H1 (cell line): ENCODE data around the gene ZNF652. TPM values are rescaled to one million over a fixed set of nuclear protein-coding genes. Genes with fewer than 3 reads are reported as not detected.

Experiments
- CHD7 ChIP-seq: fragments of 300-600 bp; sonication (generic); IDR thresholded peaks from 2 replicates; pipeline ENCODE4 v1.7.1; 2012; ENCODE audit warnings: low read length, moderate library complexity, mild to moderate bottlenecking, inconsistent platforms; ENCODE audit not compliant: insufficient replicate concordance
- NANOG ChIP-seq: IDR thresholded peaks from 2 replicates; pipeline ENCODE4 v1.6.1; 2011; ENCODE audit warnings: low read length, low read depth, mild to moderate bottlenecking, inconsistent platforms; ENCODE audit not compliant: insufficient read depth, poor library complexity, severe bottlenecking
- RBBP5 ChIP-seq: IDR thresholded peaks from 2 replicates; pipeline ENCODE4 v1.7.1; 2012; ENCODE audit warnings: low read depth, mild to moderate bottlenecking, inconsistent platforms, low read length, moderate library complexity, borderline replicate concordance
- RFX5 ChIP-seq: IDR thresholded peaks from 2 replicates; pipeline ENCODE4 v1.6.1; 2011; ENCODE audit warnings: low read depth, low read length, improper control_type of control experiment, borderline replicate concordance
- SIRT6 ChIP-seq: IDR thresholded peaks from one replicate; pipeline ENCODE4 v1.7.1; 2012; ENCODE audit warnings: low read length, inconsistent platforms
- SUZ12 ChIP-seq: fragments of 200-600 bp; sonication (generic); IDR thresholded peaks from 2 replicates; pipeline ENCODE4 v1.6.1; 2012; ENCODE audit warnings: mild to moderate bottlenecking, inconsistent platforms, low read length, moderate library complexity, mixed read lengths
- TAF7 ChIP-seq: optimal IDR thresholded peaks from 2 replicates; pipeline ENCODE3; 2011; ENCODE audit warnings: low read depth, mild to moderate bottlenecking, inconsistent platforms, low read length, moderate library complexity, borderline replicate concordance
- ZNF274 ChIP-seq: IDR thresholded peaks from 2 replicates; pipeline ENCODE4 v1.7.0; 2012; ENCODE audit warnings: low read length, borderline replicate concordance; ENCODE audit errors: extremely low read depth
- polyA plus RNA-seq, 7 experiments: library from polyadenylated mRNA; depleted of rRNA in 3 of 7; stranded (reverse) in 5 of 7; unstranded in 2 of 7; fragments of >200 nt in 5 of 7; fragments of 200-250 nt in 2 of 7; gene quantifications; 1 replicate in 5 of 7; 2 replicates in 1 of 7; 4 replicates in 1 of 7; pipeline versions ENCODE4 v1.2.1 to v1.2.3, GENCODE V29; 2011 to 2013; ENCODE audit warnings: missing spikeins in 2 of 7, mixed read lengths in 2 of 7
- total RNA-seq: library from RNA; stranded (reverse); fragmentation: NEBNext Ultra II Directional; extraction: Animal tissue kit (Norgen Biotek cat#: 25700); gene quantifications from 2 replicates; pipeline ENCODE4 v1.2.1, GENCODE V29; 2021
- TF ChIP-seq, protein P1 (sequence below): IDR thresholded peaks from 2 replicates; pipeline ENCODE4 v1.6.1; 2011; ENCODE audit warnings: low read depth, mild to moderate bottlenecking, low read length; ENCODE audit not compliant: insufficient read depth

ZNF652 gene
- total and polyA plus RNA-seq, 2 of the 8 experiments (the other 6 are each of a cell fraction or from before 2014, with no cell fraction given) = 13.5 to 39.6 TPM

- no peak for TF ChIP-seq CHD7
- no peak for TF ChIP-seq RBBP5
- no peak for TF ChIP-seq SUZ12
- TF ChIP-seq TAF7 = no peak
- TF ChIP-seq NANOG = no peak
- no peak for TF ChIP-seq SIRT6
- no peak for TF ChIP-seq ZNF274
- TF ChIP-seq, protein P1, sequence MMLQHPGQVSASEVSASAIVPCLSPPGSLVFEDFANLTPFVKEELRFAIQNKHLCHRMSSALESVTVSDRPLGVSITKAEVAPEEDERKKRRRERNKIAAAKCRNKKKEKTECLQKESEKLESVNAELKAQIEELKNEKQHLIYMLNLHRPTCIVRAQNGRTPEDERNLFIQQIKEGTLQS = peak; percentile 49; the same call in 1 of the 2 replicates
- TF ChIP-seq RFX5 = no peak
Observed at GRCh38 chr17:49361902-49362722, at the start of gene ZNF652 (continued).
